A549 (cell line): ENCODE measurements around the gene GRID2IP. TPM values are rescaled to one million over a fixed set of nuclear protein-coding genes. Genes with fewer than 3 reads are reported as not detected.
A peak's percentile ranks its signal among the peaks of the same experiment; 100 is the strongest.

ENCODE experiments used
- ATAC-seq, 2 experiments: fragments of 200-7000 bp in 1 of 2; fragments of >200 bp in 1 of 2; cut with Nextera tagmentation in 1 of 2; cut with Tn5 transposase in 1 of 2; 3 replicates each; pipeline versions ENCODE4 v1.8.0 to v1.9.1; 2018 to 2020; ENCODE audit warnings: mild to moderate bottlenecking in 1 of 2, moderate library complexity in 1 of 2
- CTCF ChIA-PET: fragments of 300-600 bp; sonication (Branson Sonifier 250); formaldehyde crosslinking; extraction: SDS; loops from one replicate; lab custom pipeline; 2021; ENCODE audit warnings: antibody characterized with exemption, inconsistent platforms; lab: Yijun Ruan, JAX
- POLR2A ChIA-PET: fragments of 350-600 bp; formaldehyde crosslinking; extraction: SDS; loops from one replicate; lab custom pipeline; 2021; ENCODE audit warnings: antibody characterized with exemption, inconsistent platforms; lab: Yijun Ruan, JAX
- DNase-seq, 2 experiments: peaks; one replicate each; pipeline versions ENCODE4 v3.0.0 to v3.0.0-alpha.2; 2011 to 2016; ENCODE audit warnings: low read depth in 1 of 2, low spot score in 1 of 2
- FAIRE-seq: peaks from 2 replicates; lab custom pipeline; 2011; peaks lifted over from hg19 to GRCh38; lab: Jason Lieb, UNC
- H3K27ac ChIP-seq, 2 experiments: fragments of >200 bp; sonication (Bioruptor Twin); formaldehyde crosslinking; 3 replicates each; pipeline ENCODE4 v1.5.1; 2016 to 2017
- H3K4me1 ChIP-seq: fragments of >200 bp; sonication (Bioruptor Twin); formaldehyde crosslinking; 3 replicates; pipeline ENCODE4 v1.6.1; 2016
- H3K4me2 ChIP-seq: fragments of >200 bp; sonication (Bioruptor Twin); formaldehyde crosslinking; 3 replicates; pipeline ENCODE4 v1.6.1; 2016
- H3K4me3 ChIP-seq: fragments of >200 bp; sonication (Bioruptor Twin); formaldehyde crosslinking; 3 replicates; pipeline ENCODE4 v1.5.1; 2016
- H3K9me3 ChIP-seq: fragments of >200 bp; sonication (Bioruptor Twin); formaldehyde crosslinking; 3 replicates; pipeline ENCODE4 v1.6.1; 2016
- BCL3 ChIP-seq: fragments of >200 bp; sonication (Bioruptor Twin); formaldehyde crosslinking; IDR thresholded peaks from 3 replicates; pipeline ENCODE4 v1.6.1; 2016
- BHLHE40 ChIP-seq: IDR thresholded peaks from 2 replicates; pipeline ENCODE4 v1.6.1; 2012; ENCODE audit warnings: low read depth, low read length, inconsistent platforms
- CBX2 ChIP-seq: fragments of 200-600 bp; sonication (generic); IDR thresholded peaks from 2 replicates; pipeline ENCODE4 v1.6.1; 2016; ENCODE audit warnings: low read depth, mild to moderate bottlenecking, borderline replicate concordance
- CBX8 ChIP-seq: fragments of 200-600 bp; sonication (generic); IDR thresholded peaks from 2 replicates; pipeline ENCODE4 v1.6.1; 2016
- CHD2 ChIP-seq: fragments of 150-350 bp; IDR thresholded peaks from 2 replicates; pipeline ENCODE4 v1.6.1; 2014; ENCODE audit warnings: low read length; ENCODE audit not compliant: partially characterized antibody
- E2F6 ChIP-seq: IDR thresholded peaks from 2 replicates; pipeline ENCODE4 v1.6.1; 2012; ENCODE audit warnings: low read depth, borderline replicate concordance
- ELK1 ChIP-seq: fragments of 150-350 bp; IDR thresholded peaks from 2 replicates; pipeline ENCODE4 v1.6.1; 2014; ENCODE audit warnings: low read depth, mild to moderate bottlenecking, low read length
- FOSB ChIP-seq: fragments of 250-450 bp; sonication (Bioruptor Pico); IDR thresholded peaks from 2 replicates; pipeline ENCODE4 v1.5.0; 2020; ENCODE audit warnings: mild to moderate bottlenecking, moderate library complexity
- FOSL2 ChIP-seq, 2 experiments: fragments of 450-650 bp in 1 of 2; fragments of >200 bp in 1 of 2; sonication (Bioruptor Twin) in 1 of 2; formaldehyde crosslinking; IDR thresholded peaks; 2 replicates each; pipeline versions ENCODE4 v1.5.0 to v1.6.1; 2016 to 2020; ENCODE audit warnings: mild to moderate bottlenecking in 1 of 2, moderate library complexity in 1 of 2
- HMGXB4 ChIP-seq: fragments of 250-450 bp; sonication (Bioruptor Pico); IDR thresholded peaks from 2 replicates; pipeline ENCODE4 v1.5.0; 2021; ENCODE audit warnings: mild to moderate bottlenecking, moderate library complexity, borderline replicate concordance
- HOXB13 ChIP-seq: fragments of 250-450 bp; sonication (Bioruptor Pico); IDR thresholded peaks from 2 replicates; pipeline ENCODE4 v1.5.0; 2020; ENCODE audit warnings: low read depth, mild to moderate bottlenecking, moderate library complexity
- JUN ChIP-seq, 2 experiments: fragments of >200 bp; sonication (Bioruptor Twin); formaldehyde crosslinking; IDR thresholded peaks; 2 replicates in 1 of 2; 3 replicates in 1 of 2; pipeline ENCODE4 v1.6.1; 2016 to 2017
- JUNB ChIP-seq: fragments of >200 bp; sonication (Bioruptor Twin); formaldehyde crosslinking; IDR thresholded peaks from 2 replicates; pipeline ENCODE4 v1.6.1; 2016
- KDM1A ChIP-seq: fragments of 200-600 bp; sonication (generic); IDR thresholded peaks from 2 replicates; pipeline ENCODE4 v1.6.1; 2016; ENCODE audit warnings: low read depth, mild to moderate bottlenecking
- MAFK ChIP-seq: fragments of 450-650 bp; IDR thresholded peaks from 2 replicates; pipeline ENCODE4 v1.6.1; 2014; ENCODE audit not compliant: partially characterized antibody
- MAZ ChIP-seq: fragments of 150-350 bp; IDR thresholded peaks from 2 replicates; pipeline ENCODE4 v1.6.1; 2014; ENCODE audit warnings: antibody characterized with exemption, low read depth, low read length, borderline replicate concordance
- MYC ChIP-seq: IDR thresholded peaks from 2 replicates; pipeline ENCODE4 v1.6.1; 2012; ENCODE audit warnings: mild to moderate bottlenecking, inconsistent platforms, low read length, improper control_type of control experiment, borderline replicate concordance
- NPAS2 ChIP-seq: fragments of 250-450 bp; sonication (Bioruptor Pico); IDR thresholded peaks from 2 replicates; pipeline ENCODE4 v1.8.0; 2022; ENCODE audit warnings: mild to moderate bottlenecking, moderate library complexity, borderline replicate concordance
- RAD21 ChIP-seq, 2 experiments: fragments of >200 bp in 1 of 2; sonication (Bioruptor Twin) in 1 of 2; formaldehyde crosslinking in 1 of 2; IDR thresholded peaks in 1 of 2; conservative IDR thresholded peaks in 1 of 2; 2 replicates in 1 of 2; 3 replicates in 1 of 2; pipeline ENCODE4 v1.6.1; 2012 to 2018; ENCODE audit warnings: inconsistent platforms in 1 of 2
- RCOR1 ChIP-seq: fragments of 150-350 bp; IDR thresholded peaks from 2 replicates; pipeline ENCODE4 v1.6.1; 2014; ENCODE audit warnings: antibody characterized with exemption, low read length, low read depth
- REST ChIP-seq: fragments of 200-600 bp; sonication (generic); IDR thresholded peaks from 2 replicates; pipeline ENCODE4 v1.6.1; 2016; ENCODE audit warnings: antibody characterized with exemption, mild to moderate bottlenecking, moderate library complexity
- RFX5 ChIP-seq: fragments of 450-650 bp; IDR thresholded peaks from 2 replicates; pipeline ENCODE4 v1.7.1; 2014; ENCODE audit warnings: antibody characterized with exemption, mild to moderate bottlenecking, moderate library complexity
- RNF2 ChIP-seq: fragments of 200-600 bp; sonication (generic); IDR thresholded peaks from 2 replicates; pipeline ENCODE4 v1.6.1; 2016; ENCODE audit warnings: low read depth, mild to moderate bottlenecking, antibody characterized with exemption, moderate library complexity, borderline replicate concordance
- SMC3 ChIP-seq: fragments of >200 bp; sonication (Bioruptor Twin); formaldehyde crosslinking; IDR thresholded peaks from 3 replicates; pipeline ENCODE4 v1.6.1; 2018; ENCODE audit warnings: inconsistent platforms
- SREBF2 ChIP-seq: fragments of 450-650 bp; IDR thresholded peaks from 2 replicates; pipeline ENCODE4 v1.6.1; 2014; ENCODE audit warnings: mild to moderate bottlenecking, moderate library complexity
- TP53 ChIP-seq: fragments of 250-450 bp; sonication (Bioruptor Pico); IDR thresholded peaks from 2 replicates; pipeline ENCODE4 v1.5.0; 2021; ENCODE audit warnings: mild to moderate bottlenecking, moderate library complexity
- ZC3H11A ChIP-seq: fragments of 450-650 bp; IDR thresholded peaks from 2 replicates; pipeline ENCODE4 v1.6.1; 2014; ENCODE audit warnings: antibody characterized with exemption, mild to moderate bottlenecking
- ZFP36 ChIP-seq: fragments of 450-650 bp; IDR thresholded peaks from 2 replicates; pipeline ENCODE4 v1.6.1; 2014; ENCODE audit warnings: borderline replicate concordance; ENCODE audit not compliant: partially characterized antibody
- ZSCAN20 ChIP-seq: fragments of 250-450 bp; sonication (Bioruptor Pico); IDR thresholded peaks from 2 replicates; pipeline ENCODE4 v1.8.0; 2022; ENCODE audit warnings: mild to moderate bottlenecking, moderate library complexity
- WGBS: methylation state at CpG from one replicate; pipeline ENCODE4 v1.1.6; 2017; ENCODE audit errors: missing lambda C conversion rate; 5-methylcytosine and 5-hydroxymethylcytosine counted together
- polyA plus RNA-seq, 4 experiments: library from polyadenylated mRNA; depleted of rRNA in 3 of 4; stranded (reverse); fragments of >200 nt; fragmentation: RNase III in 1 of 4; extraction: RNeasy Plus Mini Kit Qiagen cat#74134 plus additional on column Dnase treatment in 1 of 4; gene quantifications; 2 replicates in 3 of 4; 3 replicates in 1 of 4; pipeline ENCODE4 v1.2.3, GENCODE V29; 2011 to 2017

Gene GRID2IP
- polyA plus RNA-seq, 2 of the 4 experiments (the other 2 are of a cell fraction): not detected

GRCh38 chr7:6481445-6481844, 69.8 kb downstream of the GRID2IP start:
- WGBS: 76% methylated on average over 6 of the region's 6 CpGs
- POLR2A ChIA-PET: no interaction called here
- H3K27ac ChIP-seq: no peak overlapping the region
- H3K4me1 ChIP-seq: peaks cover 24% of the 10 kb centered on the region
- CTCF ChIA-PET: no interaction called here
- FAIRE-seq (no peak), ATAC-seq (no peak), DNase-seq (no peak)
- H3K4me3 ChIP-seq: no peak overlapping the region
- no peaks in the 10 kb centered on the region for H3K9me3 ChIP-seq
- TF ChIP-seq BCL3 (no peak), ELK1 (no peak), RFX5 (no peak), CBX2 (no peak), SREBF2 (no peak), RCOR1 (no peak), ZC3H11A (no peak), CBX8 (no peak), SMC3 (no peak), NPAS2 (no peak), HMGXB4 (CRISPR knock-in tag) (no peak), FOSB (CRISPR knock-in tag) (no peak), MYC (no peak), KDM1A (no peak), RAD21 (conservative IDR thresholded peaks at IDR 0.05 in 1 of 2, IDR thresholded peaks at IDR 0.05 in 1 of 2) (no peak)
- peak overlapping the region; percentile 89 for H3K4me2 ChIP-seq

DNA sequence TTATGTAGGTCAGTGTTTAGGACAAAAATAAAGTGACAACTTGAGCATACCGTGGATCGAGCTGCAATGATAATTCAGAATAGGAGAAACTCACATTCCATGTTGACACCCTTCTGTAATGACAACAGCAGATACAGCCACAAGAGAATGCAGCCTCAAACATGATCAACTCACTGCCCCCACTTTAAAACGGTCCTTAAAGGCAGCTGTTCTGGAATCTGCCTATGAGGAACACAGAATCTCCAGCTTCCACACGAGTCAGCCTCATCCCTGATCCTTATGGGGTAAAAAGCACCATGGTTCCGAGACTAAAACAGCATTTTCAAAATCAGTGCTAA, 71.0 kb downstream of the GRID2IP start:
- H3K9me3 ChIP-seq: no peaks in the 10 kb centered on the region
- no peak overlapping the region for H3K4me2 ChIP-seq
- DNase-seq: no peak
- FAIRE-seq: no peak
- no peak overlapping the region for H3K27ac ChIP-seq
- peaks cover 24% of the 10 kb centered on the region for H3K4me1 ChIP-seq
- ATAC-seq: no peak
- ChIA-PET CTCF (interaction anchor here (0.9 to 1.2 kb wide), 4 partner anchors 9 to 46 kb away, joined by 3 to 4 read pairs (median 3); no protein-coding TSS in a partner anchor), POLR2A (no interaction called here)
- no peak overlapping the region for H3K4me3 ChIP-seq
- WGBS: 87% methylated on average over 5 of the region's 5 CpGs
- no peak for TF ChIP-seq MAZ
- TF ChIP-seq TP53 (CRISPR knock-in tag): no peak
- no peak for TF ChIP-seq BHLHE40
- TF ChIP-seq SREBF2: no peak
- TF ChIP-seq MYC: no peak
- TF ChIP-seq FOSL2 (IDR thresholded peaks at IDR 0.05): no peak
- TF ChIP-seq FOSL2 (CRISPR knock-in tag; IDR thresholded peaks at IDR 0.05): no peak
- no peak for TF ChIP-seq RNF2
- TF ChIP-seq JUN (IDR thresholded peaks at IDR 0.05): no peak
- no peak for TF ChIP-seq CHD2
- TF ChIP-seq HOXB13 (CRISPR knock-in tag): no peak
- no peak for TF ChIP-seq ZFP36
- TF ChIP-seq JUNB: no peak
- TF ChIP-seq E2F6: no peak
- TF ChIP-seq HMGXB4 (CRISPR knock-in tag): no peak
- TF ChIP-seq REST: no peak
- TF ChIP-seq MAFK: no peak
- TF ChIP-seq ZSCAN20: no peak
